GM21786 (cell line): ENCODE data around the gene LAMB4.

Experiments
- ATAC-seq: cut with Tn5 transposase; IDR thresholded peaks from one replicate; pipeline ENCODE4 v1.9.1; 2021; ENCODE audit not compliant: unreplicated experiment

LAMB4 gene

DNA sequence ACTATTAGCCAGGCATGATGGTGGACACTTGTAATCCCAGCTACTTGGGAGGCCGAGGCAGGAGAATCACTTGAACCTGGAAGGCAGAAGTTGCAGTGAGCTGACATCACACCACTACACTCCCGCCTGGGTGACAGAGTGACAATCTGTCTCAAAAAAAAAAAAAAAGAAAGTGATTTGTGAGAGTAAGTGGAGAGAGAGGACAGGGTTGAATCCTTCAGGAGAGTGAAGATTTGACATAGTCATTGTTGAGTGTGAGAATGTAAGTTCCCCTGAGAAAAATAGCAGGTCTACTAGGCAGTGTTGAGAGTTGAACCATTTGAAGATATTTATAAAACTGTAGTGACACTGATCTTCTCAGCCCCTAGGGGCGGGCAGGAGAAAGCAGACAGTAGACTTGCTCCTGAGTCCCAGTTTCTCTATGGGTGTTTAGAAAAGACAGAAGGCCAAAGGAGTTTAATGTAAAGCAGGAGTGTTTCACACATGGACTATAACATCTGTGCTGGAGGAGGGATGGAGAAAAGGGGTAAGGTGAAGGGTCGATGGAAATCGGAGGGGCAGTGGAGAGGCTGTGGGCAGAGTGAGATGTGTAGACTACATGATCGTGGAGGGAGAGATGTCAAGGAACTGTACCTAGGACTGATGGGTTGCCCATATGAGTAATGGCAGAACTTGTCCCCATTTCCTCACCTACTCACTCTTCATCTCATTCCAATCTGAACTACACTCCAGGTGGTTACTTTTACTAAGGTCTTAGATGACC lies 13.7 kb upstream of the LAMB4 start:
- ATAC-seq, result no peak

DNA sequence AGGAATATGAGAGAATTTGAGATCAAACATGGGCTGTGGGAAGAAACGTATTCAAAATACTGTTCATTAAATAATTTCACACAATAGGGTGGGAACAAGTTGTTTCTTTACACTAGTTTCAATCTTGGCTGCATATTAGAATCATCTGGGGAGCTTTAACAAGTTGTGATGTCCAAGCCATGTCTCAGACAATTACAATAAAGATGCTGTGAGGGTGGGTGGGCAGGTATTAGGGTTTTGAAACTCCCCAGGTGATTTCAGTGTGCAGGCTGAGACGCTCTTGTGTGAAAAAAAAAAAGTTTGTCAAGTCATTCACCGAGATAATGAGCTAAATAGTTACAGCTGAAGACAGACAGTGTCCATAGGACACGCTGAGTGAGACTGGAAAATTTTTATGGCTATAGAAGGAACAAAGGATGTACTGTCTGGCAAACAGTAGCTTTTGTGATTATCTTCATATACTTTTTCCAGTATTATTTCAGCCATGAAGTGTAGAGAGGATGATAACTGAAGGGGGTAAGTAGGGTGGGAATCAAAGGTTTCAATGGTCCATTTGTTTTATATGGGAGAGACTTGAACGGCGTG lies 12.6 kb upstream of the LAMB4 start:
- no peak for ATAC-seq

DNA sequence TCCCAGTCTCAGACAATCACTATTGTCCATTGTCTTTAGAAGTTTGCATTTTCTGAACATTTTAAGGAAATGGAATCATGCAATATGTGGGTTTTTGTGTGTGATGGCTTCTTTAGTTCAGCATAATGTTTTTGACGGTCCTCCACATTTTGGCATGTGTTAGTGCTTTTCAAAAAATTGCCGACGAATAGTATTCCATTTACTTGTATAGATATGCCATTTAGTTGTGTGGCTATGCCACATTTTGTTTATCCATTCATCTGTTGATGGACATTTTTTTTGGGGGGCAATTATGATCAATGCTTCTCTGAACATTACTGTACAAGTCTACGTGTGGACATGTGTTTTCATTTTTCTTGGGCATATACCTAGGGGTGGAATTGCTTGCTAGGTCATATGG lies 12.0 kb upstream of the LAMB4 start:
- no peak for ATAC-seq

DNA sequence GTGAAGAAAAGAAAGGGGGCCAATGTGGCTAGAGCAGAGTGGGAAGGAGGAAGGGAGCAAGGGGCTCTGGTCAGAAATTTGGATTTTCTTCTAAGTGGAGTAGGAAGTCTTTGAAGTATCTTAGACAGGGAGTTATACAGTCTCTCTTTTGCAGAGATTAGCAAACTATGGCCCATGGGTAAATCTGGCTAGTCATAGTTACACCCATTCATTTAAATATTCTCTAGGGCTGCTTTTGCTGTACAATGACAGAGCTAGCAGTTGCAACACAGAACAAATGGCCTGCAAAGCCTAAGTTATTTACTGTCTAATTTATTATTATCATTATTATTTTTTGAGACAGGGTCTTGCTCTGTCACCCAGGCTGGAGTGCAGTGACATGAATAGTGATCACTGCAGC lies 10.5 kb upstream of the LAMB4 start:
- no peak for ATAC-seq

DNA sequence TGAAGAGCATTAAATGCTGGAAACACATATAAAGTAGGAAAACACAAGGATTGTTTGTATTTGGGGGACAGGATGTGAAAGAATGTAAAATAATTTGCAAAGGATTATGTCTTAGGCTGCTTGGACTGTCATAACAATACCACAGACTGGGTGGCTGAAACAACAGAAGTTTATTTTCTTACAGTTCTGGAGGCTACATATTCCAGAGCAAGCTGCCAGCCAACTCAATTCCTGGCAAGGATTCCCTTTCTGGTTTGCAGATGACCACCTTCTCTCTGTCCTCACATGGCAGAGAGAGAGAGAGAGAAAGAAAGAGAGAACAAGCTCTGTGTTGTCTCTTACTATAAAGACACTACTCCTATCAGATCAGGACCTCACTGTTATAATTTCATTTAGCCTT lies 8.8 kb upstream of the LAMB4 start:
- ATAC-seq, result no peak

DNA sequence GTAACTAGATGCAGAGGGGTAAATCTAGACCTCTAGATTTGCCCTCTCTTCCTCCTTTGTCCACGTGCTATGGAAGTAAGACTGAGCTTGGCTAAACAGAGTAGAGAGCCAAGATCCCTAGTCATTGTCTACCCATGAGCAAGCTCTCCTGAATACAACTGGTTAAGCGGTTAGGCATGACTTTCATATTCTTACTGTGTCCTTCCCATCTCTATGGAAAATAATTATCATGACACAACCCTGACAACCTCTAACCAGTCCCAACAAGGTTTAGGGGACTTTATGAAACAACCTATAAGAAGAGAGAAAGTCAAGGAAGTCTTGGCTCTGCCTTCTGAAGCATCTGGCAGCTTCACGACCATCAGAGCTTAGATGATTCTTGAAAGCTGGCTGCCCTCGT lies 7.8 kb upstream of the LAMB4 start:
- ATAC-seq, result no peak

DNA sequence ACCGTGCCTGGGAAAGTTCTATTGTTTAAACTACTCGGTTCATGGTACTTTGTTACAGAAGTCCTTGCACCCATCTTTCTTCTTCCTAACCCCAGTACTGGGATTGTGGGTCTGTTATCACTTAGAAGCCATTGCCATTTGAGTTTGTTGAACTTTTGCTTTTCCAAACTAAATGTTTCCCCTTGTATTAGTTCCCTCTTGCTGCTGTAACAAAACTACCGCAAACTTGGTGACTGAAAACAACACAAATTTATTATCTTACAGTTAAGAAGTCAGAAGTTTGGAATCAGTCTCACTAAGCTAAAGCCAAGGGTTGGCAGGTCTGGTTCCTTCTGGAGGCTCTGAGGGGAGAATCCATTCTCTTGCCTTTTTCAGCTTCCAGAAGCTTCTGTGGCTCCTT lies 6.9 kb upstream of the LAMB4 start:
- no peak for ATAC-seq

DNA sequence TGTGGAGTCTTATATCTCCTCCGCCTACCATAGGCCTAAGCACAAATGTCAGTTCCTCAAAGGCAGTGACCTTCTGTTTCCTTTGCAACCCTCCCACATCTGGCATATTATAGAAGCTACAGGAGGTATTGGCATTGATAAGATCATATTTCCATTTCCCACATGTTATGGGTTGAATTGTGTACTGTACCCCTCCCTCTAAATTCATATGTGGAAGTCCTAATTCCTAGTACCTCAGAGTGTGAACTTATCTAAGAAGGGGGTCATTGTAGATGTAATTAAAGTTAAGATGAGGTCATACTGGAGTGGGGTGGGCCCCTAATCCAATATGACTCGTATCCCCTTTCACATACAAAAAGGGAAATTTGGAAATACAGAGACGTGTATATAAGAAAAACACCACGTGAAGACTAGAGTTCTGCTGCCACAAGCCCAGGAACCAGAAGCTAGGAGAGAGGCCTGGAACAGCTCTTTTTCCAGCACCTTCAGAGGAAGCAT lies 6.1 kb upstream of the LAMB4 start:
- peak; percentile 22 for ATAC-seq

DNA sequence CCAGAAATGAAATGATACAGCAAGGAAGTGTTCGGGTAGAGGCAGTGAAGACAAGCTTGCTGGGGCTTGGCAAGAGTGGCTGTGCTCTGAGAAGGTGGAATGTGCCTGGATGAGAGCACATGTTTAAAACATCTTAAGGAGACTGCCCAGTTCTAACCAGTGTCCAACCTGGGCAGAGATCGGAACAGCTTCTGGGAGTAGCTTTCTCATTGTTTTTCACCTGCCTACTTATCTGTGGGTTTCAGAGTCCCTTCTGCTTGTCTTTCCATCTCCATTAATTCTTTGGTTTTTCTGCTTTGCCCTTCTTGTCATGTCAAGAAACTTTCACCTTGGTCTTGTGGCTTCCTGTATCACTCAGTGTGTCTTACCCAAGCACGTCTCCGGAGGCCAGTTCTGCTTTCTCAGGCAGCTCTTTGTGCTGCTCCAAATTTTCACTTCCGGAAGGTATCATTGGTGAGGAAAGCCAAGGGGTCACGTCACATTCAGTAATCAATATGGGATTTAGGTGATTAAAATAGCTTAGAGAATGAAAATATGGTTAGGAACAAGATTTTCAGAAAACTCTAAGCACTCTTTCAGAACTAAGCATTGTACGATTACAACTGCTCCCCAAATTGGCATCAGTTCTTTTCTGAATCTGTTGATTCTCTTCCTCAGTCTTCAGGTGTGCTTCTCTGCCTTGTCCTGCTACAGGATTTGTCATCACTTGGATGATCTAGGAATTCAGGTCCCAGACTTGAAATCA lies 5.5 kb upstream of the LAMB4 start:
- ATAC-seq, result peak; percentile 97

DNA sequence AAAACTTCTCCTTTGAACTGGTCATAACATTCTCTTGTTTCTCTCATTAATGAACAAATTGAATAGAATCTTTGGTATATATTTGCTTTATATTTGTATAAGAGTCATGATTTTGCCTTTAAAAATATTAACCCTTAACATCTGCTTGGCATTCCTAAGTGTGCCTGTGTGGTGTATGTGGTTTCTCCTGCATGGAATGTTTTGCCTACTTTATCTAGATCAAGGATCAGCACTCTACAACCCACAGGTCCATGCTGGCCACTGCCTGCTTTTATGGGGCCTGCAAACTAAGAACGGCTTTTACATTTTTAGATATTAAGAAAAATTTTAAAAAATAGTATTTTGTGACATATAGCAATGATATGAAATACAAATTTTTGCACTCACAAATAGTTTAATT lies 4.3 kb upstream of the LAMB4 start:
- no peak for ATAC-seq

DNA sequence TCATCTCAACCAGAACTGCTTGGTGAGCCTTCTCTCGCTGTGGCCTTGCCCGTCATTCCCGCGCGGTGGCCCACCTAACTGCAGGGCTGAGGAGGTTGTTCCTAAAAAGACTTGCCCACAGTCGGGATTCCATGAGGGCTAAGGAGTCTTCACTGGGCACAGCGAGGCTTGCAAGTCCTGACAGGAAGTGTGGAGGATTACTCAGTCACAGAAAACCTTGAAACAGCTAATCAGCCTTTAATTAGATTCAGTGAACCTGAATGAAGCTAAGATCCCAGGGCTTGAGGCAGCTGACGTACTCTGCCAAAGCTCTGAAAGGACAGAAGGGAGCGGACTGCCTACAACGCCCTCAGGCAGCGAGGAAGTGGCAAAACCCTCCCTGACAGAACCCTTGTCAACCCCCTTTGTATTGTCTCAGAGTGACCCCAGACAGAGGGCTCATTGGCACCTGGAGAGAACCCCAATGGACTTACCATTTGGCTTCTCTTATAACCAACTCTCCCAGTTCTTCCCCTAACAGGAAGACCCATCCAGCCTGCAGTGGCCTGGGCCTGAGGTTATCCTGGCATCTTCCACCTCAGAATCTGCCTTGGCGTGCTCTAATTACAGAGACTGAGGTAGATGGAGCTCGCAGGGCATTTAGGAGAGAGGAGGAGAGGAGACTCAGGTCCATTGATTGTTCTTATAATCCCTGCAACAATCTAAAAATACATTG lies 2.5 kb upstream of the LAMB4 start:
- ATAC-seq, result no peak

DNA sequence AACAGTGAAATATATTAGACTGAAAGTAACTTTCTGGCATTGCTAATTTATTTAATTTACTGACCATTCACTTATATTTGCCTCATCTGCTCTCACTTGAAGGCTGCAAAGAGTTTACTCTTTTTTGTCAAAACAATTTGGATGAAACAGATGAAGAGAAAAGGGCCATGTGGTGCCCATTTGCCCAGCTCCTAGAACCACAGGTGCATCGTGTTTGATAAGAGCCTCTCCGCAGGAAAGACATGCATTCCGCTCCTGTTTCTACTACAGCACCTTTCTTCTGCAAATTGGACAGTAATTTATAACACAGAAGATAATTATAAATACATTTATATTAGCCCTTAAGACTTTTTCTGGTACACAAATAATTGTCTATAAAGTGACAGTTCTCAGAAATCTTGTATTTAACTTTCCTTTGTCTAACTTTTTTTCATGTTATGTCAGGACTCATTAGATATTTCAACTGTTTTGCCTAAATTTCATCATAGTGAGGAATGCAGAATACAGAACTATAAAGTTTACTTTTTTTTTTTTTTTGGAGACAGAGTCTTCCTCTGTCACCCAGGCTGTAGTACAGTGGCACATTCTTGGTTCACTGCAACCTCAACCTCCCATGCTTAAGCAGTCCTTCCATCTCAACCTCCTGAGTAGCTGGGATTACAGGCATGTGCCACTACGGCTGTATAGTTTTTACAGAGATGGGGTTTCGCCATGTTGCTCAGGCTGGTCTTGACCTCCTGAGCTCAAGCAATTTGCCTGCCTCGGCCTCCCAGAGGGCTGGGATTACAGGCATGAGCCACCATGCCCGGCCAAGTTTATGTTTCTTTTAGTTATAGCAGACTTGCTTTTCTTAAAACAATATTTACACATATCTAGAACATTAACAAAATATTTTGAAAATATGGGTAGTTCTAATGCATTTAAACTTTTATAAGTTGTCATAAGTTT lies 869 bp downstream of the LAMB4 start:
- no peak for ATAC-seq

DNA sequence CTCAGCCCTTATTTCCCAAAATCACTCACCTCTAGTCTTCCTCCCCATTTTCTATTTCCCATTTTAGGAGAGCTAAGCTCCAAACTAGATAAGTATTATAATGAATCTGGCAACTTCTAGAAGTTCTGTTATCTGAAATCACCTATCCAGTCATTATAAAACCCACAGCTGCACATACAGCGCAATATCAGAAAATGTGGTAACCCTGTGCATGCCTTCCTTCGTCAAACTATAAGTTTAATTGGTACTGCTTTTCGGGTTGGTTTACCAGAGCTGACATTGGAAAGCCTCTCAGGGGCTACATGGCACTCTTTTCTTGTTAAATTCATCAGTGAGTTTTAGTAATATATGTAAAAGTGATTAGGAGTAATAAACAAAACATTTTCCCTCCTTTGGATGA lies 1.6 kb downstream of the LAMB4 start:
- ATAC-seq, result no peak

DNA sequence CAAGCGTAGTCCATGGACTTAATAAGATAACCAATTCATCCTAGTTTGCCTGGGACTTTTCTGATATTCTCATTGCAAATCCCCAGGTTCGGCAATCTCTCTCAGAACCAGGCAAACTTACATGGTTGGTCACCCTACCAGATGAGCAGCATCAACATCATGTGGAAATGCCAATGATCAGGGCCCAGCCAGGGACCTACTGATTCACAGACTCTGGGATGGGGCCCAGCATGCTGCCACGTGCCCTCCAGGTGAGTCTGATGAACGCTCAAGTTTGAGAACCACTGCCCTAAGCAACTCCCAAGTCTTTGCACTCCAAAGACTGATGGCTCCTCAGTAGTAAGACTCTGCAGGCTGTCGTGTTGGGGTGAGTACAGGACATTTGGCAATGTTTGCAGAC lies 2.7 kb downstream of the LAMB4 start:
- no peak for ATAC-seq

DNA sequence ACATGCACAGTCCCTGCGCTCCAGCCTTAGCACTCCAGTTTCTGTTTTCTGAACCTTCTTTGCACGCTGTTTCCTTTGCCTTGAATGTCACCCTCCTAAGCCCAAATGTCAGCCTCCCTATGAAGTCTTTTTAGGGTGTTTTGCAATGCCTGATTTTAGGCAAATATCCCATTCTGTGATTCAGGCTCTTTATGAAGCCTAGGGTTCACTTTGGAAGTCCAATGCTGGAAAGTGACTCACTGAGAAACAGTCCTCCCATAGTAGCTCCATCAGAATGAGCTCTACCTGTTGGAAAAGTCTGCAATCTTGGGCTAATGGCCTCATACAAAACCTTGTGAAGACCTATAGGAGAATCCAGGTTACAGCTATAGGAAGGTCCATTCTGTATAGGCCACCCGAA lies 5.3 kb downstream of the LAMB4 start:
- ATAC-seq, result no peak

DNA sequence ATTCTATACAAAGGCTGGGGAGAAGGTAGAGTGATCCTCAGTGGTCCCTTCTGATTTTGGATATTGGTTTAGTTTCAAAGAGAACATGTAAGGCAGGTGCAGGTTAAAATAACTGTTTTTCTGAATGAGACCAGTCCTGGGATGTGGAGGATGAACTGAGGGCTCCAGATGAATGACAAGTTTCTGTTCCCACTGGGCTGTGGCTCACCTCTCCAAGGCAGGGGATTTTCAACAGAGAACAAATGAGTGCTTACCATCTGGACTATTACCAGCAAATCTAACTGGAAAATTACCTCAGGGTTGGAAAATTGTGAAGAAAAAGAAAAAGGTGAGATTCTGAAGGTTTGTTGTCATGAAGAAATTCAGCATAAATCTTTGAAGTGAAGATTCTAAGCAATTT lies 8.0 kb downstream of the LAMB4 start:
- ATAC-seq, result no peak

DNA sequence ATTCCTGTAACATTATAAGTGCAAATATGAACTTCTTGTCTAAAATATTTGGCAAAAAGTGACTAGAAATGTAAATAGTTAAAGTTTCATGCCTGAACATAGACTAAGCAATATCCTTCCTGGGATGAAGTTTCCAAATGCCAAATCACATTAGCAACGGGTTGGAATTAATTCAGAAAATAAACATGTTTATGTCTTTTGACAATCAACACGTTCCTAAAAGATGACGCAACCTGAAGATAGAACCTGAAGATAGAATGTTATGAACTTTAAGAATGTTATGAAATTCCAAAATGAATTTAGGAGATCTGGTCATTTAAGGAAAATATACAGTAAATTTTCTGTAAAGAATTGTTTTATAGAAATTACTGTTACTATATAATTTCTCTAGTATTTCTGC lies 9.2 kb downstream of the LAMB4 start:
- no peak for ATAC-seq

DNA sequence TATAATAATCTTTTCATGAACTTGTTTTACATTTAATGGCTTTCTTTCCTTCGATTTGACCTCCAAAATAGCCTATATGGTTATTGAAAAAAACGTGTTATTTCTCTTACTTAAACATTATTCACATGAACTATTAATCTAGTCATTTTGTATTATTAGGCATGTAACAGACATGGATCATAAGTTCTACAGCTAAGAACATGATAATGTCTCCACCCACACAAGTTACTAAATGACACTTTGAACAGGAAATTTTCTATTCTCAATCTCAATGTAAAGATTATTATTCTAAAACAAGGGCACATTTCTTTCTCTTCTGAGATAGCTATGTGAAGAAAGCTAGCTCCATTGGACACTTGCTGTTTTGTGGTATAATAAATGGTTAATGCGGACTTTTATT lies 10.0 kb downstream of the LAMB4 start:
- no peak for ATAC-seq

DNA sequence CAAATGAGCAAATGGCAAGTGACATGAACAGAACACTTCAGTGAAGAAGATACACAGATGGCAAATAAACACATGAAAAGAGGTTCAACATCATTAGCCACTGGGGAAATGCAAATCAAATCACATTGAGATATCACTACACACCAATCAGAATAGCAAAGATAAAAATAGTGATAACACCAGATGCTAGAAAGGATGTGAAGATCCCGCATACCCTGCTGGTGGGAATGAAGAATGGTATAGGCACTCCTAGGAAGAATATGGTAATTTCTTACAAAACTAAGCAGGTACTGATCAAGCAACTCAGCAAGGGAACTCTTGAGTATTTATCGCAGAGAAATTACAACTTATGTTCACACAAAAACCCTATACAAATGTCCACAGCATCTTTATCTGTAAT lies 11.2 kb downstream of the LAMB4 start:
- no peak for ATAC-seq

DNA sequence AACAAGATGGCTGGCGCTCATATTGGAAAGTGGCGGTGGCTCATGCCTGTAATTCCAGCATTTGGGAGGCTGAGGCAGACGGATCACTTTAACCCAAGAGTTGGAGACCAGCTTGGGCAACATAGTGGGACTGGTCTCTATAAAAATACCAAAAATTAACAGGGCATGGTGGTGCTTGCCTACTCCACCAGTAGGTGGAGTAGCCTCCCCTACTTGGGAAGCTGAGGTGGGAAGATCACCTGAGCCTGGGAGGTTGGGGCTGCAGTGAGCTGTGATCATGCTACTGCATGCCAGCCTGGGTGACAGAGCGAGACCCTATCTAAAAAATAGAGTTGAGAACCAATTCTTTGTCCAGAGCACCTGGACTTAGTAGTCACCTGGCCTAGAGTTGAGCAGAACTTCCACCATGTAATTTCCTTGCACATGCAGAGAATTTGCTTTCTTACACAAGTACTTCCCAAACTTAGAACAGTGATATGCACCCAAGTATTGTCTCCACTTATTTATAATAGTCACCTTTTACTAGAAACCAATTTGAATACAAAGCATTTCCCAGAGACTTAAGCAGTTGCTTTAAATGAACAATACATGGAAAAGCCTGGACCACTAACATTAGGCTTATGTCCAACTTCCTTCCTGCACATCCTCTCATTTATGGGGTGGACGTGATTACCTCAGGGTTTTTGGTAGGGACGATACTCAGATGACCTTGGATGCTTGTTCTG lies 15.9 kb downstream of the LAMB4 start:
- no peak for ATAC-seq
